HUES64 (cell line): Measurements from ENCODE around the gene TTLL12.

Source experiments
- H3K27ac ChIP-seq: 2 replicates; pipeline ENCODE4 v1.7.0; 2013; ENCODE audit warnings: low read depth, low read length, inconsistent platforms
- H3K27me3 ChIP-seq: 2 replicates; pipeline ENCODE4 v1.6.1; 2013; ENCODE audit warnings: mild to moderate bottlenecking, low read length; ENCODE audit not compliant: insufficient read depth
- H3K36me3 ChIP-seq: 2 replicates; pipeline ENCODE4 v1.6.1; 2013; ENCODE audit warnings: mild to moderate bottlenecking, low read length; ENCODE audit not compliant: insufficient read depth
- H3K4me1 ChIP-seq: 2 replicates; pipeline ENCODE4 v1.6.1; 2013; ENCODE audit warnings: mild to moderate bottlenecking, low read length, moderate library complexity; ENCODE audit not compliant: insufficient read depth
- H3K4me3 ChIP-seq: 2 replicates; pipeline ENCODE4 v1.5.1; 2013; ENCODE audit warnings: mild to moderate bottlenecking, low read length, moderate library complexity
- H3K9ac ChIP-seq: 2 replicates; pipeline ENCODE4 v1.6.1; 2013; ENCODE audit warnings: mild to moderate bottlenecking, low read depth, low read length
- H3K9me3 ChIP-seq: 2 replicates; pipeline ENCODE4 v1.6.1; 2013; ENCODE audit warnings: low read depth, low read length; ENCODE audit not compliant: insufficient read depth
- WGBS: fragments of 150-250, 120-280 bp; methylation state at CpG from one replicate; pipeline ENCODE4 v1.1.7; 2013; ENCODE audit warnings: missing lambda C conversion rate; 5-methylcytosine and 5-hydroxymethylcytosine counted together

TTLL12 gene

DNA sequence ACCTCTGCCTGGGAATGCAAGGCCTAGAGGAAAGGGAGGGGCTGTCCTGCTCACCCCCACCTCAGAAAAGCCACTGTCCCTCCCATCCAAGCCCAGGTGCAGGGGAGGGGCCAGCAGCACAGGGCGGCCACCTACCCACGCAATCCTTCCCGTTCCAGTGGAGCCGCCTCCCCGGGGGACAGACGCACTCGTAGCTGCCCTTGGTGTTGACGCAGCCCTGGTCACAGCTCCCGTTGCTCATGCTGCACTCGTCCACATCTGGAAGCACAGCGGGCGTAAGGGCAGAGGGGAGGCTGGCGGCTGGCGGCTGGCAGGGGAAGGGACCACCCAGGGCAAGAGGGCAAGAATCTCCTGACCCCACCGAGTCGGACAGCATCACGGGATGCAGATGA lies 40.3 kb upstream of the TTLL12 start:
- 75% methylated on average over 17 of the region's 17 CpGs for WGBS
- Histone ChIP-seq H3K9me3 (no peaks in the 10 kb centered on the region), H3K4me3 (no peak overlapping the region), H3K27ac (no peak overlapping the region), H3K27me3 (peaks cover 6% of the 10 kb centered on the region; the same call in 1 of the 2 replicates), H3K4me1 (peaks cover 8% of the 10 kb centered on the region), H3K9ac (no peak overlapping the region), H3K36me3 (no peaks in the 10 kb centered on the region)

DNA sequence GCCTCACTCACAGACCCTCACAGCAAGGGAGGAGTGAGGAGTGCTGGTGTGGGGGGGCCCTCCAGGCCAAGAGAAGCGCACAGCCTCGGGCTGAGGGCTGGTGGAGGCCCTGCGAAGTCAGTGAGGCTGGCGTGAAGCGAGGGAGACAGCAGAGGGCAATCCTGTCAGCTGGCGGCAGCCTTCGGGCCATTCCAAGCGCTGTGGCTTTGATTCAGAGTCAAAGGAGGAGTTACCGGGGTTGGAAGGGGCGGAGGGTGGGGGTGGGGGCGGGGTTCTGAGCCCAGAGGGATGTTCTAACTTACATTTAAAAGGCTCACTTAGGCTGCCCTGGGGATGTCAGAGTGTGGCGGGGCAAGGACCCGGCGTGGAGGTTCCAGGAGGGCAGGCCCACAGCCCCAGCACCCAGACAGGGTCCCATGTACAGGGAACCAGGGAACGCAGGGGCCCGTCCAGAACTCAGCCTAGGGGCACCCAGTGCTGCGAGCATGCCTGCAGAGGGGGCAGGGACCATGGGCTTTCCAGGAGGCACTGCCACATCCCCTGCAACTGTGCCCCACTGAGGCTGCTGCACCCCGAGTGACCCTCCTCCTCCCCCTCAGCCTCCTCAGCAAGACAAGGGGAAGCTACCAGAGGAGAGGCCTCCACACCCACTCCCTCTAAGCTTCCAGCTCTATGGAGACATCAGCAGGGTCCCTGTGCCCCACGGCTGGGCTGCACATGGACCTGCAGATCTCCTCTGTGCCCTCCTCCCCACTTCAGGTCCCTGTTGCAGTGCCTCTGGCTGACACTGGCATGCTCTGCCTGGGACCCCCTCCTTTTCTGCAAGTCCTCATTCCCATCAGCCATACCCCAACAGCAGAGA lies 39.7 kb upstream of the TTLL12 start:
- no peak overlapping the region for H3K4me3 ChIP-seq
- H3K27ac ChIP-seq: no peak overlapping the region
- H3K9ac ChIP-seq: no peak overlapping the region
- H3K9me3 ChIP-seq: no peaks in the 10 kb centered on the region
- H3K4me1 ChIP-seq: peaks cover 8% of the 10 kb centered on the region
- H3K36me3 ChIP-seq: no peaks in the 10 kb centered on the region
- 9% methylated on average over 19 of the region's 19 CpGs for WGBS
- H3K27me3 ChIP-seq: peaks cover 6% of the 10 kb centered on the region; the same call in 1 of the 2 replicates

DNA sequence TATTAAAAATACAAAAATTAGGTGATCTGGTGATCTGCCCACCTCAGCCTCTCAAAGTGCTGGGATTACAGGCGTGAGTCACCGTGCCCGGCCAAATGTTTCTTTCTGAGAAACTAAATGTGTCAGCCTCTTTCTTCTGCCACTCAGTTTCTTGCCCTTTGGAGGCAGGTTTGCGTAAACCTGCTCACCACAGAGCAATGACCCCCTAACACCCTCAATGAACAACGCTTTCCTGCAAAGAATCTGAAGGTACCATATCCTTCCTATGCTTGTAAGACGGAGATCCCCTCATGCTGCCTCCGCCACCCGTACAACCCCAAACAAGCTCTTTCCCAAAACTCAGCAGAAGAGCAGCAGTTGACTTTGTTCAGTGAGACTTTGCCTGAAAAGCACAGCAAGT lies 38.7 kb upstream of the TTLL12 start:
- no peaks in the 10 kb centered on the region for H3K36me3 ChIP-seq
- no peaks in the 10 kb centered on the region for H3K9me3 ChIP-seq
- no peak overlapping the region for H3K4me3 ChIP-seq
- no peak overlapping the region for H3K9ac ChIP-seq
- H3K27ac ChIP-seq: no peak overlapping the region
- H3K4me1 ChIP-seq: peaks cover 8% of the 10 kb centered on the region
- peaks cover 6% of the 10 kb centered on the region; the same call in 1 of the 2 replicates for H3K27me3 ChIP-seq
- 91% methylated on average over 8 of the region's 8 CpGs for WGBS

DNA sequence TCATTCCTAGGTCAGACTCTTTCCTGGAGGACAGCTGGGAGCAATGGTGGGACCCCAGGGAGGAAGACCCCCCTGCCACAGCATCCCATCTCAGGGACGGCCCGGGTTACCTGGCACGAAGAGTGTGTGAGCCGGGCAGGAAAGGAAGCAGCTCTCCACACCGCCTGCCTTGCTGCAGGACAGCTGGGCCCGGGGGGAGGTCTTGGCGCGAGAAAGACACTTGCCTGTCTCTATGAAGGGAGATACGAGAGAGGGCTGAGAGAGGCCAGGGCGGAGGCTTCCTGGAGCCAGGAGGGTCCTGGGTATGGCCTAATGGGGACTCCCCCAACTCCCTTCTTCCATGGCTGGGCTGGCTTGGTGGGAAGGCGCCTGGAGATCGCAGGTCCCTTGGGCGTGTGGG lies 36.1 kb upstream of the TTLL12 start:
- Histone ChIP-seq H3K4me1 (peaks cover 8% of the 10 kb centered on the region), H3K36me3 (no peaks in the 10 kb centered on the region), H3K27me3 (peaks cover 6% of the 10 kb centered on the region; the same call in 1 of the 2 replicates), H3K9ac (no peak overlapping the region), H3K9me3 (no peaks in the 10 kb centered on the region), H3K4me3 (no peak overlapping the region), H3K27ac (no peak overlapping the region)
- 94% methylated on average over 13 of the region's 13 CpGs for WGBS

DNA sequence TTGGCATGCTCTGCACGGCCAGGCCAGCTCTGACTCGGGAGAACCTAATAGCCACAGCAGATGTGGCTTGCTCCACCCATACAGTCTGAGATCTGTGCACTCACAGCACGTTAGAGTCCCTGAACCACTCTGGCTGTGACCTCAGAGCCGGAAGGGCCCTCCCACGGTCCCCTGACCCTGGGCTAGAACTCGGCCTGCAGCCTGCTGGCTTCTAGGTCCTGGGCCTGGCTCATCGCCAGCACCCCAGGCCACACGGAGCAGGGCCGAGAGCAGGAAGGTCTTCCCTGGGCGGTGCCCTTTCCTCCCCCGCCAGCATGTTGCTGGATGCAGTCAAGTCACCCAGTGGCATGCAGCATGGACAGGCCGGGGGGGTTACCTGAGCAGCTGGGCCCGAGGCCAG lies 35.3 kb upstream of the TTLL12 start:
- peaks cover 8% of the 10 kb centered on the region for H3K4me1 ChIP-seq
- no peaks in the 10 kb centered on the region for H3K9me3 ChIP-seq
- H3K4me3 ChIP-seq: no peak overlapping the region
- WGBS: 89% methylated on average over 13 of the region's 13 CpGs
- H3K27me3 ChIP-seq: peaks cover 6% of the 10 kb centered on the region; the same call in 1 of the 2 replicates
- no peak overlapping the region for H3K9ac ChIP-seq
- no peak overlapping the region for H3K27ac ChIP-seq
- no peaks in the 10 kb centered on the region for H3K36me3 ChIP-seq

DNA sequence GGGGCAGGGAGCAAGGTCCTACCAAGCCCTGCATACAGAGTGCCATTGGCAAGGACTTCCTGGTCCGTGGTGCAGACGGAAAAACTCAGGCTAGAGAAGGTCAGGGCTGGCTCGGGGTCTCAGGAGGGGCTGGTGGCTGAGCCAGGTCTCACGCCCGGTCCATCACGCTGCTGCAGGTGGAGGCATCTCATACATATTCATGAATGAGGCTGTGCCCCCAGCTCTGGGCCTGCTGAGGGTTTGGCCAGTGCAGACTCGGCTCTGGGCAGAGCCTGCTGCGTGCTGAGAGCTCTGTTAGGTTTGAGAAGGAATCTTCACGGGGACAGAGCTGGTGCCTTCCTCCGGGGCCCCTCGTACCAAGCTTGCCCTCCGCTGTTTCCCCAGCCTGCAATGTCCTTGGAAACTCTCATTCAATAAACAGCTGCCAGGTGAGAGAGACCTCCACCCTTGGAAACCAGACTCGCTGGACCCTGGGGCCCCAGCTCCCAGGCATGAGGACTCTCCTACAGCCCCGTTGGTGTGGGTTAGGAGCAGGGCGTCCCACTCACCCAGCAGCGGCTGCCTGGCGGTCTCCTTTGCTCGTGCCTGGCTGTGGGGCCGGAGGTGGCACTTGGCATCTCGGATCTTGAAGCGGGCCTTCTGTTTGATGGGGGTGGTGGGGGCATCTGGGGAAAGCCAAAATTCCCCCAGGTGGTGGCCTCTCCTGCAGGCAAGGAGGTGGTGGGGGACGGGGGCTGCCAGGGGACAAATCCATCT lies 33.9 kb upstream of the TTLL12 start:
- Histone ChIP-seq H3K4me1 (peaks cover 1% of the 10 kb centered on the region), H3K36me3 (no peaks in the 10 kb centered on the region), H3K27ac (no peak overlapping the region), H3K9me3 (no peaks in the 10 kb centered on the region), H3K9ac (no peak overlapping the region), H3K4me3 (no peak overlapping the region), H3K27me3 (peaks cover 2% of the 10 kb centered on the region; the same call in 1 of the 2 replicates)
- 84% methylated on average over 22 of the region's 22 CpGs for WGBS

DNA sequence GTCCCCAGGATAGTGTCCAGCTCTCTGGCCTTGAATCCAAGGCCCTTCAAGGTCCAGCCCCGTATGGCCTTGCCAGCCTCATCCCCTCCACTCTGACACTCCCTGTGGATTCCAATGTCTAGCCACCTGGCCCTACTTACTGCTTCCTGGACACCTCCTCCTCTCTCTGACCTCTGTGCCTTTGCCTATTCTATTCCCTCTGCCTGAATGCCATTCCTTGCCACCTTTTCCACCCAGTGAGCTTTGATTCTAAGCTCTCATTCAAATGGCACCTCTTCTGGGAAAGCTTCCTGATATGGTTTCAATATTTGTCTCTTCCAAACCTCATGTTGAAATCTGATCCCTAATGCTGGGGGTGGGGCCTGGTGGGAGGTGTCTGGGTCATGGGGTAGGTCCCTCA lies 31.9 kb upstream of the TTLL12 start:
- H3K9me3 ChIP-seq: no peaks in the 10 kb centered on the region
- no peak overlapping the region for H3K9ac ChIP-seq
- H3K27ac ChIP-seq: no peak overlapping the region
- H3K4me1 ChIP-seq: no peaks in the 10 kb centered on the region; the same call in 1 of the 2 replicates
- H3K4me3 ChIP-seq: no peak overlapping the region
- no peaks in the 10 kb centered on the region for H3K36me3 ChIP-seq
- H3K27me3 ChIP-seq: no peaks in the 10 kb centered on the region
- WGBS: 92% methylated on average over 1 of the region's 1 CpG

DNA sequence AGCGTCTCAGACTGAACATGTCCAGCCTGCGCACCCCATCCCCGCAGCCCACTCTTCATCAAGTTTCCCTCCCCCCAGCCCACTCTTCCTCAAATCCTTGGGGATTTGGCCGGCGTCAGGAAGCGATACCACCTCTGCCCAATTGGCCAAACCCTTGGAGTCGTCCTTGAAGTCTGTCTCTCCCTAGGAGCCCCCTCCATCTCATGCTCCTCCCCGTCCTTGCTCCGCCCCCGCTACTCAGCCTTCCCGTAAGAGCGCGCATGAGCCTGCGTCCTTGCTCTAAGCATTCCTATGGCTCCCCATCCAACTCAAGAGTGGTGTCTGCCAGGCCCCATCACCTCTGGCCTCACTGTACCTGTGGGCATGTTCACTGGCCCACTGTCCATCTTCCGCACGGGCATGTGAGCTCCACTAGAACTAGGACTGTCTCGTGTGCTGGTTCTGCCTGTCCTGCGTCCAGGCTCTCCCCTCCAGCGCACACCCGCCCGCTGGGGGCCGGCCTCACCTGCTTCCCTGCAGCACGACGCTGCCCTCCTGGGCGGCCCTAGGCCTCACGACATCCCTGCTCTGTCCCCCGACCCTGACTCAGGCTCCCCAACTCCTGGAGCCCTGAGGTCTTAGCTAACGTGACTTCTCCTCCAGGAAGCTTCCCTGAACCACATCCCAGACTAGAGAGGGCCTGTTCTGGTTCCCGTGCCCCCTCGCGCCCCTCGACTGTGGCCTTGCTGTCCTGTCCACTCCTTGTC lies 30.5 kb upstream of the TTLL12 start:
- H3K9me3 ChIP-seq: no peaks in the 10 kb centered on the region
- no peaks in the 10 kb centered on the region for H3K27me3 ChIP-seq
- no peak overlapping the region for H3K4me3 ChIP-seq
- 76% methylated on average over 32 of the region's 32 CpGs for WGBS
- no peak overlapping the region for H3K9ac ChIP-seq
- H3K36me3 ChIP-seq: no peaks in the 10 kb centered on the region
- peaks cover 6% of the 10 kb centered on the region for H3K4me1 ChIP-seq
- H3K27ac ChIP-seq: no peak overlapping the region

DNA sequence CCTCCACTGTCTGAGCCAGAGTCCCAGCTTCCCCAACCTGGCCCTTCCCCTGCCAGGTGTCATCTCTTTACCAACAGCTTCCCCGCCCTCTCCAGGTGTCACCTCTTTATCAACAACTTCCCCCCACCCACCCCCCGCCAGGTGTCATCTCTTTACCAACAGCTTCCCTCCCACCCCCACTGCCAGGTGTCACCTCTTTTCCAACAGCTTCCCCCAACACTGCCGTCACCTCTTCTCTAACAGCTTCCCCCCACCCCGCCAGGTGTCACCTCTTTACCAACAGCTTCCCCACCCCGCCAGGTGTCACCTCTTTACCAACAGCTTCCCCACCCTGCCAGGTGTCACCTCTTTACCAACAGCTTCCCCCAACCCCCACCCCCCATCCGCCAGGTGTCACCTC lies 29.8 kb upstream of the TTLL12 start:
- H3K4me3 ChIP-seq: no peak overlapping the region
- no peaks in the 10 kb centered on the region for H3K27me3 ChIP-seq
- no peak overlapping the region for H3K9ac ChIP-seq
- no peaks in the 10 kb centered on the region for H3K36me3 ChIP-seq
- WGBS: 86% methylated on average over 5 of the region's 6 CpGs
- H3K9me3 ChIP-seq: no peaks in the 10 kb centered on the region
- no peak overlapping the region for H3K27ac ChIP-seq
- H3K4me1 ChIP-seq: peaks cover 6% of the 10 kb centered on the region

DNA sequence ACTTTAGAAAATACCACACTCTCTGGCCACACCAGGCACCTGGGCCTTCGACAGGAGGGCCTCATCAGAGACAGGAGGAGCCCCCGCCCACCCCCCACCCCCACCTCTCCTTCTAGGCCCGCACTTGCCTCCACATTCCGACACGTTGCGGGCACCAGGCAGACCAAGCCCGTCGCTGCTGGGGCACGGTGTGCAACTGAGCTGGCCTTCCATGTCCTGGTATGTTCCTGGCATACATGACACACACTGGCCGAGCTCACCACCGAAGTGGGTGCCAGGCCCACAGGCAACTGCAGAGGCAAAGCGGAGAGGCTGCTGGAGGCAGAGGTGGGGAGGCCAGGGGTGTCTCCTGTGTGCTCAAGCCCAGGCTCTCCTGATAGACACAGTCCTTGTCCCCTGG lies 27.0 kb upstream of the TTLL12 start:
- Histone ChIP-seq H3K9me3 (no peaks in the 10 kb centered on the region), H3K4me3 (no peak overlapping the region), H3K27ac (no peak overlapping the region), H3K36me3 (no peaks in the 10 kb centered on the region), H3K9ac (no peak overlapping the region), H3K4me1 (peaks cover 6% of the 10 kb centered on the region), H3K27me3 (no peaks in the 10 kb centered on the region)
- 86% methylated on average over 11 of the region's 12 CpGs for WGBS

DNA sequence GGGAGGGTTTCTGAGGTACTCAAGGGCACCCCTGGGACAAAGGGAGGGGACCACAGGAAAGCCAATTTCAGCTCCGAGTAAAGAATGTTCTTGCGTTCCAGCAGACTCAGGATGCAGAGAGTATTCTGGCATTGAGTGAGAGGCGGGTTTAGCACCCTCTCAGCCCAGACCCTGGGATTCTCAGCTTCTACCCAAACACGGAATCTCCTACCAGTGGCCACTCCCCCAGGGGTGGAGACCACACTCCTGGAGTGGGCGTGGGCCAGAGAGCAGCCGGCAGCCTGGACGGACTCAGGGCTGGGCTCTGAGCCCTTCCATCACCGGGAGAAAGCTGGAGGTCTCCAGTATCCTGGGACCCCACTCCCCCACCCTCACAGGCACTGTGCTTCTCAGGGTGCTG lies 26.1 kb upstream of the TTLL12 start:
- peaks cover 6% of the 10 kb centered on the region for H3K4me1 ChIP-seq
- no peaks in the 10 kb centered on the region for H3K9me3 ChIP-seq
- no peak overlapping the region for H3K27ac ChIP-seq
- no peak overlapping the region for H3K4me3 ChIP-seq
- WGBS: 24% methylated on average over 8 of the region's 8 CpGs
- H3K27me3 ChIP-seq: no peaks in the 10 kb centered on the region
- H3K36me3 ChIP-seq: no peaks in the 10 kb centered on the region
- H3K9ac ChIP-seq: no peak overlapping the region
